HG02588 (cell line): ENCODE results near the gene CEP162.
"Not testable (repeated sequence)": the region's sequence is repeated elsewhere in the genome, so short reads cannot be mapped to it uniquely, and the experiment has no call there.

Source experiments
- ATAC-seq: cut with Tn5 transposase; IDR thresholded peaks from one replicate; pipeline ENCODE4 v1.9.1; 2021; ENCODE audit warnings: mild to moderate bottlenecking, moderate library complexity; ENCODE audit not compliant: unreplicated experiment

The CEP162 gene

GRCh38 chr6:84227434-84228197, at the start of gene CEP162:
TSS of gene CEP162 (minus strand) at chr6:84227643. CDS start at chr6:84226393, 1,250 bp downstream.
- ATAC-seq = peak; percentile 98

- no peak for ATAC-seq
These were observed 47.4 kb upstream of the CEP162 start for GRCh38 chr6:84274856-84275255.

- ATAC-seq = no peak
These were observed 45.8 kb upstream of the CEP162 start for GRCh38 chr6:84273048-84273809.

- no peak for ATAC-seq
These were observed 44.9 kb upstream of the CEP162 start for GRCh38 chr6:84272298-84272697.

- no peak for ATAC-seq
These were observed 43.7 kb upstream of the CEP162 start for GRCh38 chr6:84271061-84271716.

GRCh38 chr6:84269947-84270733, 42.7 kb upstream of the CEP162 start:
- no peak for ATAC-seq

- ATAC-seq = no peak
These were observed 41.3 kb upstream of the CEP162 start for GRCh38 chr6:84268781-84269180.

GRCh38 chr6:84263557-84263956, 36.1 kb upstream of the CEP162 start:
- no peak for ATAC-seq

GRCh38 chr6:84260926-84261325, 33.5 kb upstream of the CEP162 start:
- no peak for ATAC-seq

- ATAC-seq = no peak
These were observed 32.8 kb upstream of the CEP162 start for GRCh38 chr6:84260196-84260595.

- no peak for ATAC-seq
These were observed 31.4 kb upstream of the CEP162 start for GRCh38 chr6:84258866-84259265.

- no peak for ATAC-seq
These were observed 30.8 kb upstream of the CEP162 start for GRCh38 chr6:84258268-84258667.

- ATAC-seq = no peak
These were observed 28.2 kb upstream of the CEP162 start for GRCh38 chr6:84255641-84256040.

GRCh38 chr6:84253380-84253779, 25.9 kb upstream of the CEP162 start:
- no peak for ATAC-seq

- ATAC-seq = no peak
These were observed 24.6 kb upstream of the CEP162 start for GRCh38 chr6:84251891-84252539.

GRCh38 chr6:84249724-84250123, 22.3 kb upstream of the CEP162 start:
- no peak for ATAC-seq

- ATAC-seq = not testable (repeated sequence)
These were observed 17.1 kb upstream of the CEP162 start for GRCh38 chr6:84244416-84245081.

- ATAC-seq = no peak
These were observed 15.8 kb upstream of the CEP162 start for GRCh38 chr6:84243240-84243639.

- ATAC-seq = no peak
These were observed 14.8 kb upstream of the CEP162 start for GRCh38 chr6:84242265-84242664.

GRCh38 chr6:84228198-84228543, 728 bp upstream of the CEP162 start:
- no peak for ATAC-seq
